ENCODE measurements around the gene COPS7B. TPM values are rescaled to one million over a fixed set of nuclear protein-coding genes. Genes with fewer than 3 reads are reported as not detected.
"Not testable (repeated sequence)": the region's sequence is repeated elsewhere in the genome, so short reads cannot be mapped to it uniquely, and the experiment has no call there.

Gene COPS7B
- 15.4 and 22.2 TPM in 2 replicates for total RNA-seq (ENCODE audit: low replicate concordance)

GRCh38 chr2:231786177-231786916 lies at the start of gene COPS7B:
COPS7B (plus strand) TSS chr2:231786445; CDS start chr2:231788571, 2,126 bp downstream.
- H3K4me3 ChIP-seq (ENCODE audit: low read depth, low read length) = peak within 1 kb of the TSS; percentile 99
- TF ChIP-seq CTCF (IDR thresholded peaks at IDR 0.05; ENCODE audit: insufficient read depth, low read length) = peak; percentile 55
- DNase-seq (ENCODE audit: low read depth) = peak; percentile 77

- no peak for TF ChIP-seq CTCF (IDR thresholded peaks at IDR 0.05; ENCODE audit: insufficient read depth, low read length)
- H3K4me3 ChIP-seq (ENCODE audit: low read depth, low read length) = no peak overlapping the region
- no peak for DNase-seq (ENCODE audit: low read depth)
These were observed 48.5 kb upstream of the COPS7B start for GRCh38 chr2:231737761-231738160.

- no peak for DNase-seq (ENCODE audit: low read depth)
- no peak for TF ChIP-seq CTCF (IDR thresholded peaks at IDR 0.05; ENCODE audit: insufficient read depth, low read length)
- no peak overlapping the region for H3K4me3 ChIP-seq (ENCODE audit: low read depth, low read length)
These were observed 42.7 kb upstream of the COPS7B start for GRCh38 chr2:231743376-231744116.

- DNase-seq (ENCODE audit: low read depth) = no peak
- TF ChIP-seq CTCF (IDR thresholded peaks at IDR 0.05; ENCODE audit: insufficient read depth, low read length) = no peak
- no peak overlapping the region for H3K4me3 ChIP-seq (ENCODE audit: low read depth, low read length)
These were observed 40.8 kb upstream of the COPS7B start for GRCh38 chr2:231745303-231746038.

- not testable (repeated sequence) for H3K4me3 ChIP-seq (ENCODE audit: low read depth, low read length); DNase-seq (ENCODE audit: low read depth)
These were observed 37.9 kb upstream of the COPS7B start for GRCh38 chr2:231748153-231748896.

GRCh38 chr2:231749016-231749415 lies 37.2 kb upstream of the COPS7B start:
- DNase-seq (ENCODE audit: low read depth); H3K4me3 ChIP-seq (ENCODE audit: low read depth, low read length): not testable (repeated sequence)

GRCh38 chr2:231751042-231751815 lies 35.0 kb upstream of the COPS7B start:
- no peak overlapping the region for H3K4me3 ChIP-seq (ENCODE audit: low read depth, low read length)
- no peak for DNase-seq (ENCODE audit: low read depth)
- no peak for TF ChIP-seq CTCF (IDR thresholded peaks at IDR 0.05; ENCODE audit: insufficient read depth, low read length)

All from fibroblast of the aortic adventitia (primary cell).